ENCODE measurements around the gene KLHL1.

GRCh38 chr13:70108356-70109105 is at the start of gene KLHL1:
- TF ChIP-seq ZSCAN5A (tag by site-specific recombination; IDR thresholded peaks at IDR 0.05) (no peak), ZSCAN16 (tag by site-specific recombination; IDR thresholded peaks at IDR 0.05) (no peak), CTCF (tag by site-specific recombination; IDR thresholded peaks at IDR 0.05) (no peak), ATF2 (tag by site-specific recombination; IDR thresholded peaks at IDR 0.05; ENCODE audit: low read depth) (no peak), ZNF146 (tag by site-specific recombination; IDR thresholded peaks at IDR 0.05) (no peak), ZEB2 (tag by site-specific recombination; IDR thresholded peaks at IDR 0.05) (no peak), HOXD13 (CRISPR knock-in tag; IDR thresholded peaks at IDR 0.05; ENCODE audit: borderline replicate concordance) (no peak), ZNF26 (tag by site-specific recombination; IDR thresholded peaks at IDR 0.05) (no peak), KLF7 (tag by site-specific recombination; IDR thresholded peaks at IDR 0.05; ENCODE audit: borderline replicate concordance) (no peak)

All from HEK293 (cell line).